NCI-H2196 (cell line): ENCODE results near the gene TMEM175.

ENCODE experiments used
- DNase-seq: peaks from one replicate; lab custom pipeline; 2025; ENCODE audit not compliant: unreplicated experiment; lab: John Stamatoyannopoulos, UW

TMEM175 gene

DNA sequence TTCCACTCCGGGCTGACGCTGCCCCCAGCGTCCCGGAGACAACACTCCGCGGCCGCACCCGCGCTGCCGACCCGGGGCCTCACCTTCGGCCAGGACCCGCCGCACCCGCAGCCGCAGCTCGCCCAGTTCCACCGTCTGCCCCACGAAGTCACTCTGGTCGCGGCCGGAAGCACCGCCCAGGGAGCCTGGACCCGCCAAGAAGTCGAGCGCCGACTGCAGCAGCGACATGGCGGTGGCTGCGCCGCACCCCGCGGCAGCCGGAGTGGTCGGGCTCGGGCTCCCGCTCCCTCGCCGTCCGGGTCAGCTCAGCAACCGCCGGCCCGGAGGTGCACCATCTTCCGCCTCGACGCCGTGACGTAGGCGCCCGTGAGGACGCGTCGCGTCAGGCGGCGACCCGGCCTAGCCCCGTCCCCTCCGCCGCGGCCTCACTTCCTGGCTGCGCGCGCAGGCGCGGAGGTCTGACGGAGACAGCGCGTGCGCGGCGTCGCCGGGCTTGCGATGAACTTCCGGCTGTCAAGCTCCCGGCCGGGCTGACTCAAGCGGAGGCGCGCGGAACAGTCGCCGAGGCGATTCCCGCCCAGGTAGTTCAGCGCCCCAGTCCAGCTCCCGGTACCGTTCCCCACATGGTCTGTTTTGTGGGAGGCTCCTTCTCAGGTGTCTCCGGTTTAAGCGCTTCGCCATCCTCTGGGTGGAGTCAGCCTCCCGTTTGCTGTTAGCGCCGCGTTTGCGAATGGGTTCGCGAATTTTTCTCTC, at the start of gene TMEM175, which contains the start of gene GAK:
Gene TMEM175 (plus strand): TSS at position 501 of the 753 bp plus-strand sequence. CDS start 15,280 bp downstream, outside the sequence.
Gene GAK (minus strand): TSS at position 357 of the 753 bp plus-strand sequence. CDS start 129 bp downstream, at position 228.
- DNase-seq, result peak; percentile 97

DNA sequence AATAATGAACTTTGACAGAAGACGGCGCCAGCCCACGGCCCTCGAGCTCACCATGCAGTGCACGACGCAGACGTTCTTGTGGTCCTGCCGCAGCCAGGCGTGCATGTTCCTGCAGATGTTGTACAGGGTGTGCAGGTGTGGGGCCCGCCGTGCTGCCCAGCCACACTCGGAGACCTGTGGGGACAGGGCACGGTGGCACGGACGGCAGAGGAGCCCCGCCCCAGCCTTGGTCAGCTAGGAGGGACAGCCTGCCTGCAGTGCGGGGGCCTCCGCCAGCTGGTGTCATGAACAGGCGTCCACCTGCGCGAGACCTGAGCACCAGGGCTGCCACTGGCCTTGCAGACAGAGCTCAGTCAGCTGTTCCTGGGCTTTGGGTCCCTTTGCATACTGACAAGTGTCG, 49.6 kb upstream of the TMEM175 start:
- no peak for DNase-seq

GRCh38 chr4:883377-884095, 48.7 kb upstream of the TMEM175 start:
- DNase-seq, result no peak

GRCh38 chr4:884259-884658, 48.0 kb upstream of the TMEM175 start:
- DNase-seq, result no peak

DNA sequence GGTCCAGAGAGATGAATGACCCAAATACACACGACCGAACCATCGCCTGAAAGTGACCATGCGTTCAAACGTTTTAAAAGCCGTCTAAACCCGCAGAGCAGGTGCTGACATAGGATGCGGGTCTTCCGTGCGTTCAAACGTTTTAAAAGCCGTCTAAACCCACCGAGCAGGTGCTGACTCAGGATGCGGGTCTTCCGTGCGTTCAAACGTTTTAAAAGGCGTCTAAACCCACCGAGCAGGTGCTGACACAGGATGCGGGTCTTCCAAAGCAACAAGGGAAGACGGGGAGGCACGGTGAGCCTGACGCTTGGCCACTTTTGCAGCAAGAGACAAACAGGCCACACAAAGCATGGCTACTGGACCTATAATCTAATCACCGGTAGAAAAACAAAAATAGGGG, 47.4 kb upstream of the TMEM175 start:
- no peak for DNase-seq

DNA sequence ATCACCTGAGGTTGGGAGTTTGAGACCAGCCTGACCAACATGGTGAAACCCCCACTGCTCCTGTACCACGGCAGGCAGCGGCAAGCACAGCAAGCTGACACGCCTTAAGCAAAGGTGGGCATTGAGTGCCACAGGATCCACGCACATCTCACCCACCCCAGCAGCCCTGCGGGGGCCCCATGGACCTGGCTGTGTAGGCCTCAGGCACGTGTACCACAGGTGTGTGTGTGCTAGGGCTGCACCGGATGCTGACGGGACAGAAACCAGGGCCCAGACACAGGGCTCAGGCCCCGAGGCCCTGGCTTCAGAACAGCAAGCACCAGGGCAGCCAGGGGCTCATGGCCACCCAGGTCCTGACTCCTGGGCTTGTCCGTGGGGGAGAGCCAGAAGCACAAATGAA, 46.9 kb upstream of the TMEM175 start:
- DNase-seq, result no peak

- DNase-seq, result no peak
These were observed 46.0 kb upstream of the TMEM175 start for GRCh38 chr4:886244-886643.

DNA sequence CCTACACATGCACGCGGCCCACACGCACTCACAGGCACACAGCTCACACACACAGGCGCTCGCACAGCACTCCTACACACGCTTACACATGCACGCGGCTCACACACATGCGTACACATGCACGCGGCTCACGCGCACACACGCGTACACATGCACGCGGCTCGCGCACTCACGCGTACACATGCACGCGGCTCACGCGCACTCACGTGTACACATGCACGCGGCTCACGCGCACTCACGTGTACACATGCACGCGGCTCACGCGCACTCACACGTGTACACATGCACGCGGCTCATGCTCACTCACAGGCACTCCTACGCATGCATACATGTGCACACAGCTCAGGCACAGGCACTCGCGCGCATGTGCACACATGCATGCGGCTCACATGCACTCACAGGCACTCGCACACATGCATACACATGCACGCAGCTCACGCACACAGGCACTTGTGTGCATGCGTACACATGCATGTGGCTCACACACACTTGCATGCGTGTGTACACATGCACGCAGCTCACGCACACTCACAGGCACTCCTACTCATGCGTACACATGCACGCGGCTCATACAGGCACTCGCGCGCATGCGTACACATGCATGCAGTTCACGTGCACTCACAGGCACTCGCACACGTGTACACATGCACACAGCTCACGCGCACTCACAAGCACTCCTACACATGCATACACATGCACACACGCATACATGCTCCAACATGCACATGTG, 45.1 kb upstream of the TMEM175 start:
- DNase-seq, result no peak

DNA sequence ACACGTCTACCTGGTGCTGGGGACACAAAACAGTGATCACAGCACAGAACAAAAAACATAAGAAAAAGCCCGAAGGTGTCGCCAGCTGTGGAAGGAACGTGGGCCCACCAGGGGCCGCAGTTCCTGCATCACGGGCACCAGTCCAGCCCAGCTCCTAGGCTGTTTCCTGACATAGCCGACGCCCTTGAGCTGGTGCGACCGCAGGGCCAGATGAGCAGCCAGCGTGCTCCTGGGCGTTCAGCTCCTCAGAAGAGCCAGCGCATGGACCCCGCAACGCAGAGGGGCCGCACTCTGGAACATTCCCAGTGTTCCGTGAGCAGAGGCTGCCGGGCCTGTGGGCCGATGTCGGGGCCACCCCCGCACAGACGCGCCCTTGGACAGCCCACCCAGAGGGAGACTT, 44.2 kb upstream of the TMEM175 start:
- DNase-seq, result no peak

DNA sequence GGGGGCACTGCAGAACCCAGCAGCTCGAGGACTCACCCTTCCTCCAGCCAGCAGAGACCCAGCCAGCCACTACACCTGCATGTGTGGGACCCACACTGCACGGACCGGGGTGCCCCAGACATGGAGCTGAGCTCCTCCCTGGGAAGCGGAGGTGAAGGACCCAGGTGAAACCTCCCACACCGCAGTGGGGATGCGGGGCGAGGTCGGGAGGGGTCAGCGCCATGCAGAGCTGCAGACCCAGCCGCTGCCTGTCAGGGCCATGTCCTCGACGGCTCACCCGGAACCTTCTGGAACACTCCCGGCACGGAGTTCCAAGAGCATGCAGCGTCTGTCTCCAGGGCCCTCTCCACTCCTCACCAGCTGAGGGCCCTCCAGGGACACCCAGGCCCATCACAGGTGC, 42.7 kb upstream of the TMEM175 start:
- no peak for DNase-seq

DNA sequence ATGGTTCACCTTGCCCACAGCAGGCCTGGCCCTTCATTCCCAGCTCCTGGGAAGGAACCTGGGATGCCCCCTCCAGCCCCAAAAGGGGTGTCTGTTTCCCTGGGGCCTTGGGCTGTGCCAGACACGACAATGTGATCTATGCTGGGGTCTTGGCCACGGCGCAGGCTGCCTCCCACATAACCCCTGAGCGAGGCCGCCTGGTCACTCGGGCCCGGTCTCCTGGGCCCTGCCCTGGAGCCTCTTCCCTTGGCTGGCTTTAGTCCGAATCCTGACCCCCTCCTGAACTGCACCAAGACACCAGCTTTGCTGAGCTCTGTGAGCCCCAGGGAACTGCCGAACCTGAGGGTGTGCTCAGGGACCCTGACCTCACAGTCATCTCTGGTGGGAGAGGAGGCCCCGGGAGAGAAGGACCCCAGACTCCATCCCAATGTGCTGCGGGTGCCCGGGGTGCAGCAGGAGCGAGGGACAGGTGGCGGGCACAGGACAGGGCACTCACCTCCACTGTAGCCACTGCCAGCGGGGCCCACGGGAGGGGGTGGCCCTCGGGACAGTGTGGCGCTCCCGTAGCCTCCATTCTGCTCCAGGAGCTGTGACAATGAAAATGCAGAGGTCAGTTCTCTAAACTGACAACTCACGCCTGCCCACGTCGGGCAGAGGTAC, 42.1 kb upstream of the TMEM175 start:
- no peak for DNase-seq

DNA sequence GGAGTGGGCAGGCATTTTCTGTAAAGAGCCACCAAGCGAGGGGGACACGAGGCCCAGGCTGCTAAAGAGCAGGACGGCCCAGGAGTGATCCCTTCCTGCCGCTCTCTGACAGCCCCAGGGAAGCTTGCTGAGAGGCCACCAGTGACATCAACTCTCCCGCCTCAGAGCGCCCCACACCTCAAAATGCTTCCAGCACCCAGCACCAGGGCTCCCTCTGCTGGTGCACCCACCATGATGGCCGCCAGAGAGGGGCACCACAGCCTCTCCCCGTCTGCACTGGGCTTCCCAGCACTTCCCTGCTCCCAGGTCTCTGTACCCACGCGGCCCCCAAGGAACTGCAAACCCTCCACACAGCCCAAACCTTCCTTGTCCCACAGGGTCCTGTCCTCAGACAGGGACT, 40.5 kb upstream of the TMEM175 start:
- DNase-seq, result peak; percentile 3

DNA sequence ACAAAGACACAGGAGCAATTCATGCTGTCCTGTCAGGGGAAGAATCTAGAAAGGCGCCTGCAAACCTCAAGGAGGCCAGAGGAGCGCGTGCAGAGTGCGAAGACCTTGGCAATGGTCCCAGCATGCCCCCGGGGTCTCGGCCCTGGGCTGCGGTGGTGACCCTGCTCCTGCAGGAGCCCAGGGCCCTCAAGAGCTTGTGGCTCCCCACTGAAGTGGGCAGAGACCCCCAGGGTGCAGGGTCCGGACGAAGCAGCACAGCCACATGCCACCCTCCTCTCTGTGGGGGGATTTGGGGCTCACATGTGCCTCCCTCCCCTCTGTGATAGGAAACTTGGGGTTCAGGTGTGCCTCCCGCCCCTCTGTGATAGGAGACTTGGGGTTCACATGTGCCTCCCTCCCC, 39.5 kb upstream of the TMEM175 start:
- no peak for DNase-seq

- DNase-seq, result no peak
These were observed 38.8 kb upstream of the TMEM175 start for GRCh38 chr4:893276-893994.

GRCh38 chr4:893995-894705, 38.1 kb upstream of the TMEM175 start:
- DNase-seq, result no peak

DNA sequence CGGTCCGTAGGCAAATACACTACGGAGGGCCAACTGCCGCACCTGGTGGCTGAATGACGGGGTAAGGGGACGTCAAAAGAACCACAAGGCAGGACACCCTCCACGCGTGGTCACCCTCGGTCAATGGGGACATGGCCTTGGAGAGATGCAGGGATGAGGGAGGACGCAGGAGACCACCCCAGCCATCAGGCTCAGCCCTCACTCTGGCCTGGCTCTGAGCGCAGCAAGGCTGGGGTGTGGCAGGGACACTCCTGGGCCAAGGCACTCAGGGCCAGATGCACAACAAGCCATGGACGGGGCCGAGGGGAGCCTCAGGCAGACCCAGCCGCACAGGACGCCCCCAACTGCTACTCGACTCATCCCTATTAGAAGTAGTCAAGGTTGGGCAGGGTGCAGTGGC, 36.7 kb upstream of the TMEM175 start:
- DNase-seq, result no peak

DNA sequence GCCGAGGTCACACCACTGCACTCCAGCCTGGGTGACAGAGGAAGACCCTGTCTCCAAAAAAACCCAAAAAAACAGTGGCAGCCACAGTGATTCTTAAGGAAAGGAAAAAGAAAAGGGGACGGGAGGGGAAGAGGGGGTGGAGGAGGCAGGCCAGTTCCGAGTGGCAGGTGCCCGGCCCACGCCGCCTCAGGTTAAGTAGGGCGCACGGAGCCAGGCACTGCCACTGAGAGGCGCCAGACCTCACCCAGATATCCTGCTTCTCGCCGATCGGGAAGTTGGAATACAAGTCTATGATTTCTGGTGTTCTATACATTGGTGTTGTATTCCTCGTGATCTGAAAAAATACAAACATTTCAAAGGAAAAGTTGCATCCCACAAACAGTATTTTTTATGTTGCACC, 36.0 kb upstream of the TMEM175 start:
- DNase-seq, result no peak

DNA sequence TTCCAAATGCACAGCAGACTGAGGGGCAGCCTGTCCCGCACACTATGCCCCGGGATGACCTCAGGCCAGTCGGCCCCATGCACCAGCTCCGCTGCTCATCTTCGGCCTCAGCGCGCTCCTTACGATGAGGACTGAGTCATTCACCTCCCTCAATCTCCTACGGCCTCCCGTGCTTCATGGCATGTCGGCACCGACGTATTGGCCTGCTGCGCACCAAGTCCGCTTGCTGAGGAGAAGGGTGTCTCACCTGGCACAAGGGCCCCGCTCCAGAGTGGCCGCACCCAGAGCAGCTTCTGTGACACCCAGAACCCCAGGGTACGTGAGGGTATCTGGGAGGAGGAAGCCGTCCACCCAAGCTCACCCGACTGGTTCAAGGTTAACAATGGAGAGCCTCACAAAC, 35.6 kb upstream of the TMEM175 start:
- DNase-seq, result no peak

DNA sequence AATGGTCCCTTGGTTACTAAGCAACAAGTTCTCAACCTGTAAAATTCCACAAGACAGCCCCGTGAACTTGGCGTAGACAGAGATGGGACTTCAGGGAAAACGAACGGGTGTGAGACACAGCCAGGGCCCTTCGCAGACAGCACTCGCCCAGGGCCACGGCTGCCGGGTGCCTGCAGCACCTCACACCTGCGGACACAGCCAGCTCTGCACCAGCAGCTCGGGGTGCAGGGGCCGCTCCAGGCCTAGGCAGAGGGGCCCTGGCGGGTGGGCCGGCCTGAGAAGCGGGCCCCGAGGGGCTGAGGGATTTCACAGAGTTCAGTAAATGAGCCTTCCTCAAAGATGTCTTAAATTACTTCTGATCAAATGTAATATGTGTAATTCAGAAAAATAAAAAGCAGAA, 34.1 kb upstream of the TMEM175 start:
- no peak for DNase-seq
